D721Med (cell line): ENCODE data around the gene CHURC1.
A peak's percentile ranks its signal among the peaks of the same experiment; 100 is the strongest.

ENCODE experiments used
- DNase-seq: peaks from one replicate; pipeline ENCODE4 v3.0.0; 2011; ENCODE audit warnings: low spot score; ENCODE audit not compliant: insufficient read length
- FAIRE-seq: peaks from 2 replicates; lab custom pipeline; 2011; peaks lifted over from hg19 to GRCh38; lab: Jason Lieb, UNC
- TF ChIP-seq, protein P1 (sequence below): IDR thresholded peaks from 2 replicates; pipeline ENCODE4 v1.5.1; 2012; ENCODE audit warnings: mild to moderate bottlenecking, control low read depth; ENCODE audit not compliant: insufficient read depth; ENCODE audit errors: missing control alignments

CHURC1 gene

DNA sequence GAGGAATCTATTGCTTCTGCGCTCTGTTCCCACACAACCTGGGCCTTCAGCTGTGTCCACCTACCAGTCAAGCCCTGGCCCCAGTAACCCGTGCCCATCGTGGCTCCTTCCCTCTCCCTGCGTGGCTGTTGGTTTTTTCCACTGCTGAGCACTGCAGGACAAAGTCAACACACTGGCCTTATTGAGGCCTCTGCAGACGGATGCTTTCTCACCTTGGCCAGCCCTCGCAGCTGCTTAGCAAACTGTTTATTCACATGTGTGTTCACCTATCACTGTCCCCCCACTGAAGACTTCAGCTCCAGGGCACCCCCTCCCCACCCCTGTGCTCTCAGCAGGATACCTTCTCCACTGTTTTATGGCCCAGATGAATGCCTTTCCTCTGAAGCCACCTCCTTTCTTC lies 41.0 kb downstream of the CHURC1 start:
- FAIRE-seq: no peak
- no peak for DNase-seq
- TF ChIP-seq, protein P1, sequence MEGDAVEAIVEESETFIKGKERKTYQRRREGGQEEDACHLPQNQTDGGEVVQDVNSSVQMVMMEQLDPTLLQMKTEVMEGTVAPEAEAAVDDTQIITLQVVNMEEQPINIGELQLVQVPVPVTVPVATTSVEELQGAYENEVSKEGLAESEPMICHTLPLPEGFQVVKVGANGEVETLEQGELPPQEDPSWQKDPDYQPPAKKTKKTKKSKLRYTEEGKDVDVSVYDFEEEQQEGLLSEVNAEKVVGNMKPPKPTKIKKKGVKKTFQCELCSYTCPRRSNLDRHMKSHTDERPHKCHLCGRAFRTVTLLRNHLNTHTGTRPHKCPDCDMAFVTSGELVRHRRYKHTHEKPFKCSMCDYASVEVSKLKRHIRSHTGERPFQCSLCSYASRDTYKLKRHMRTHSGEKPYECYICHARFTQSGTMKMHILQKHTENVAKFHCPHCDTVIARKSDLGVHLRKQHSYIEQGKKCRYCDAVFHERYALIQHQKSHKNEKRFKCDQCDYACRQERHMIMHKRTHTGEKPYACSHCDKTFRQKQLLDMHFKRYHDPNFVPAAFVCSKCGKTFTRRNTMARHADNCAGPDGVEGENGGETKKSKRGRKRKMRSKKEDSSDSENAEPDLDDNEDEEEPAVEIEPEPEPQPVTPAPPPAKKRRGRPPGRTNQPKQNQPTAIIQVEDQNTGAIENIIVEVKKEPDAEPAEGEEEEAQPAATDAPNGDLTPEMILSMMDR: no peak

- no peak for FAIRE-seq
- TF ChIP-seq, protein P1: no peak
- DNase-seq: no peak
These were observed 42.6 kb downstream of the CHURC1 start for GRCh38 chr14:64956697-64957406.

GRCh38 chr14:64958201-64958600 lies 43.9 kb downstream of the CHURC1 start:
- no peak for FAIRE-seq
- DNase-seq: no peak
- TF ChIP-seq, protein P1: no peak

DNA sequence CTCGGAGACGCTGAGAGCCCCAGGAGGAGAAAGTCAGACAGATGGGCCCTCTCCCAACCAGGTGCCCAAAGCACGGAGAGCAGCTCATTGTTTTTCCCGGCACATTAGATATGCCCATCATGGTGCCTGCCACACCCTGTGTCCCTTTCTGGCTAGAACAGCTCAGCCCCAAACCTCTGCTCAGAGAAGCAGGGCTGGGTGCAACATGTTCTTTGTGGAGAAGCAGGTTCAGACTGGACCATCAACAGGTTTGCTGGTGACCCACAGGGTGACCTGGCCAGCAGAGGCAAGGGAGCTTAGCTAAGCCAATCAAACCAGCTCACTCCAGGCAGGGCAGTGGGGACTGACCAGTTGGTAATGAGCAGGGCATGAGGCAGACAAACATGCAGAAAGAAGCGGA lies 44.5 kb downstream of the CHURC1 start:
- TF ChIP-seq, protein P1: no peak
- FAIRE-seq (no peak), DNase-seq (no peak)

- DNase-seq (no peak), FAIRE-seq (no peak)
- TF ChIP-seq, protein P1: peak; percentile 30
These were observed 46.6 kb downstream of the CHURC1 start for GRCh38 chr14:64960762-64961276.

GRCh38 chr14:64963611-64964010 lies 49.4 kb downstream of the CHURC1 start:
- DNase-seq (no peak), FAIRE-seq (no peak)
- TF ChIP-seq, protein P1: no peak

- TF ChIP-seq, protein P1: no peak
- DNase-seq (no peak), FAIRE-seq (no peak)
These were observed 51.2 kb downstream of the CHURC1 start for GRCh38 chr14:64965356-64966000.
